Trophoblast cell (in vitro differentiated cells and primary cell): ENCODE results near the gene SLC66A2.

ENCODE experiments used
- DNase-seq, 2 donors: peaks; one replicate each; pipeline ENCODE4 v3.0.0-alpha.2; 2016
- H2AFZ ChIP-seq: 2 replicates; pipeline ENCODE4 v1.6.1; 2013; ENCODE audit warnings: low read length, moderate library complexity, mild to moderate bottlenecking; ENCODE audit not compliant: insufficient read depth, poor library complexity
- H2AK5ac ChIP-seq: 2 replicates; pipeline ENCODE4 v1.6.1; 2013; ENCODE audit warnings: mild to moderate bottlenecking, low read length
- H2BK120ac ChIP-seq: 2 replicates; pipeline ENCODE4 v1.6.1; 2013; ENCODE audit warnings: low read length, mild to moderate bottlenecking, moderate library complexity; ENCODE audit not compliant: insufficient read depth, poor library complexity
- H2BK12ac ChIP-seq: 2 replicates; pipeline ENCODE4 v1.6.1; 2013; ENCODE audit warnings: mild to moderate bottlenecking, low read length, moderate library complexity
- H2BK5ac ChIP-seq: 2 replicates; pipeline ENCODE4 v1.6.1; 2013; ENCODE audit warnings: low read length, low read depth, moderate library complexity, mild to moderate bottlenecking; ENCODE audit not compliant: poor library complexity
- H3K14ac ChIP-seq: 2 replicates; pipeline ENCODE4 v1.6.1; 2013; ENCODE audit warnings: mild to moderate bottlenecking, low read length
- H3K18ac ChIP-seq: 2 replicates; pipeline ENCODE4 v1.6.1; 2013; ENCODE audit warnings: mild to moderate bottlenecking, low read length
- H3K23ac ChIP-seq: 2 replicates; pipeline ENCODE4 v1.6.1; 2013; ENCODE audit warnings: low read length
- H3K27ac ChIP-seq: 2 replicates; pipeline ENCODE4 v1.5.1; 2013; ENCODE audit warnings: low read depth, mild to moderate bottlenecking, inconsistent platforms, low read length, moderate library complexity
- H3K27me3 ChIP-seq: 2 replicates; pipeline ENCODE4 v1.6.1; 2013; ENCODE audit warnings: inconsistent platforms, mild to moderate bottlenecking, low read length, moderate library complexity; ENCODE audit not compliant: insufficient read depth
- H3K36me3 ChIP-seq, 2 experiments: 1 replicate in 1 of 2; 2 replicates in 1 of 2; pipeline ENCODE4 v1.6.1; 2013; ENCODE audit warnings: low read length in 2 of 2, mild to moderate bottlenecking in 2 of 2, moderate library complexity in 1 of 2; ENCODE audit not compliant: insufficient read depth in 2 of 2, control insufficient read depth in 1 of 2
- H3K4ac ChIP-seq: 2 replicates; pipeline ENCODE4 v1.6.1; 2013; ENCODE audit warnings: low read depth, mild to moderate bottlenecking, low read length, moderate library complexity
- H3K4me1 ChIP-seq, 2 experiments: 1 replicate in 1 of 2; 2 replicates in 1 of 2; pipeline ENCODE4 v1.6.1; 2013; ENCODE audit warnings: low read length in 2 of 2, mild to moderate bottlenecking in 2 of 2, moderate library complexity in 1 of 2; ENCODE audit not compliant: insufficient read depth in 2 of 2, control insufficient read depth in 1 of 2
- H3K4me2 ChIP-seq: 2 replicates; pipeline ENCODE4 v1.6.1; 2013; ENCODE audit warnings: inconsistent platforms, mild to moderate bottlenecking, low read length, moderate library complexity
- H3K4me3 ChIP-seq: 2 replicates; pipeline ENCODE4 v1.5.1; 2013; ENCODE audit warnings: mild to moderate bottlenecking, low read depth, low read length, inconsistent platforms
- H3K79me1 ChIP-seq: one replicate; pipeline ENCODE4 v1.6.1; 2013; ENCODE audit warnings: low read length
- H3K79me2 ChIP-seq: 2 replicates; pipeline ENCODE4 v1.6.1; 2013; ENCODE audit warnings: low read length, mild to moderate bottlenecking; ENCODE audit not compliant: control insufficient read depth, insufficient read depth, poor library complexity
- H3K9ac ChIP-seq: 2 replicates; pipeline ENCODE4 v1.6.1; 2013; ENCODE audit warnings: mild to moderate bottlenecking, low read length
- H3K9me3 ChIP-seq: 2 replicates; pipeline ENCODE4 v1.6.1; 2013; ENCODE audit warnings: low read depth, mild to moderate bottlenecking, control low read depth, inconsistent platforms, low read length; ENCODE audit not compliant: insufficient read depth
- H4K12ac ChIP-seq: 2 replicates; pipeline ENCODE4 v1.6.1; 2013; ENCODE audit warnings: low read depth, mild to moderate bottlenecking, low read length, moderate library complexity
- H4K8ac ChIP-seq: 2 replicates; pipeline ENCODE4 v1.6.1; 2013; ENCODE audit warnings: low read depth, mild to moderate bottlenecking, low read length, moderate library complexity
- H4K91ac ChIP-seq: one replicate; pipeline ENCODE4 v1.6.1; 2013; ENCODE audit warnings: low read depth, mild to moderate bottlenecking, low read length, moderate library complexity
- WGBS: extraction: QIAGEN DNeasy Blood & Tissue Kit; methylation state at CpG from one replicate; pipeline ENCODE4 v1.1.7; 2013; ENCODE audit warnings: missing lambda C conversion rate; ENCODE audit not compliant: insufficient read length, insufficient coverage; ENCODE audit errors: extremely low coverage; 5-methylcytosine and 5-hydroxymethylcytosine counted together

Gene SLC66A2

GRCh38 chr18:79897940-79898625, 53.4 kb downstream of the SLC66A2 start:
- no peak overlapping the region for H2AK5ac ChIP-seq
- H4K12ac ChIP-seq: no peak overlapping the region
- H3K23ac ChIP-seq: no peak overlapping the region
- H3K14ac ChIP-seq: no peak overlapping the region
- no peak overlapping the region for H2BK5ac ChIP-seq
- H3K4me1 ChIP-seq: no peaks in the 10 kb centered on the region
- no peak overlapping the region for H2BK120ac ChIP-seq
- H2AFZ ChIP-seq: no peak overlapping the region
- H3K4me3 ChIP-seq: no peak overlapping the region
- no peak overlapping the region for H3K9ac ChIP-seq
- no peak overlapping the region for H3K27ac ChIP-seq
- H3K9me3 ChIP-seq: peaks cover 49% of the 10 kb centered on the region
- no peak overlapping the region for H3K4me2 ChIP-seq
- no peaks in the 10 kb centered on the region for H3K79me1 ChIP-seq
- no peak overlapping the region for H3K18ac ChIP-seq
- no peaks in the 10 kb centered on the region for H3K79me2 ChIP-seq
- DNase-seq: no peak
- H2BK12ac ChIP-seq: no peak overlapping the region
- no CpG with 5 or more reads among the region's 15 CpGs for WGBS
- no peaks in the 10 kb centered on the region for H3K27me3 ChIP-seq
- H4K8ac ChIP-seq: no peak overlapping the region
- H4K91ac ChIP-seq: no peak overlapping the region
- peaks cover 5 to 10% of the 10 kb centered on the region in 2 experiments for H3K36me3 ChIP-seq
- H3K4ac ChIP-seq: no peak overlapping the region

DNA sequence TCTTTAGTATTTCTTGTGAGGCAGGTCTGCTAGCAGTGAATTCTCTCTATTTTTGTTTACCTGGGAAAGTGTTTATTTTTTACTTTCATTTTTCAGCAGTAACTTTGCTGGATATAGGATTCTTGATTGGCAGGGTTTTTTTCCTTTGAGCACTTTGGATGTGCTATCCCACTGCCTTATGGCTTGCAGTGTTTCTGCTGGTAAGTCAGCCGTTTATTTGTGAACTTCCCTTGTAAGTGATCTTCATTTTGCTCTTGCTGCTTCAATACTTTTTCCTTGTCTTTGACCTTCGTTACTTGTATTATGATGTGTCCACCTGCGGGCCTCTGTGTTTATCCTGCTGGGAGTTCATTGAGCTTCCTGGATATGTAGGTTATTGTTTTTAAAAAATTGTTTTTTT, 54.7 kb downstream of the SLC66A2 start:
- Histone ChIP-seq H4K12ac (no peak overlapping the region), H3K4me3 (no peak overlapping the region), H2BK12ac (no peak overlapping the region), H3K27me3 (no peaks in the 10 kb centered on the region), H2AK5ac (no peak overlapping the region), H3K4me2 (no peak overlapping the region), H3K9ac (no peak overlapping the region), H3K14ac (no peak overlapping the region), H3K79me2 (no peaks in the 10 kb centered on the region), H3K18ac (no peak overlapping the region), H3K4ac (no peak overlapping the region), H3K4me1 (no peaks in the 10 kb centered on the region), H4K91ac (no peak overlapping the region), H2BK120ac (no peak overlapping the region), H2AFZ (no peak overlapping the region), H3K9me3 (peaks cover 43% of the 10 kb centered on the region), H3K23ac (no peak overlapping the region), H3K36me3 (peaks cover under 1 to 3% of the 10 kb centered on the region in 2 experiments), H2BK5ac (no peak overlapping the region), H3K27ac (no peak overlapping the region), H3K79me1 (no peaks in the 10 kb centered on the region), H4K8ac (no peak overlapping the region)
- WGBS: no CpG with 5 or more reads among the region's 3 CpGs
- DNase-seq: no peak

DNA sequence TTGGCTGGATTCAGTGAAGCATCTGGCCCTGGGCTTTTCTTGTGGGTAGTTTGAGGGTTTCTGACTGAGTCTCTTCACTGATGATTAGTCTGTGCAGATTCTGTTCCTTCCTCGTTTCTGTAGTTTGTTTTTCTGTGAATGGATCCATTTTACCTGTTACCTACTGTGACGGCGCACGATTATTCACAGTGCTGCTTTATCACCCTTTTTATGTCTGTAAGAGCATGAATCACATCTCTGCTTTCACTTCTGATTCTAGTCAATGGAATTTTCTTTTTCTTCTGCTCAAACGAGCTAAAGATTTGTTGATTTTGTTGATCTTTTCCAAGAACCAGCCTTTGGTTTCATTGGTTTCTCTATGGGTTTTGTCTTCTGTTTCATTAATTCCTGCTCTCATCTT, 60.8 kb downstream of the SLC66A2 start:
- no peak overlapping the region for H4K12ac ChIP-seq
- H3K27ac ChIP-seq: no peak overlapping the region
- H3K27me3 ChIP-seq: no peaks in the 10 kb centered on the region
- H2BK12ac ChIP-seq: no peak overlapping the region
- no peak for DNase-seq
- no peak overlapping the region for H4K8ac ChIP-seq
- no peak overlapping the region for H3K4me3 ChIP-seq
- H2BK120ac ChIP-seq: no peak overlapping the region
- H3K14ac ChIP-seq: no peak overlapping the region
- H3K79me2 ChIP-seq: no peaks in the 10 kb centered on the region
- H3K4ac ChIP-seq: no peak overlapping the region
- no peaks in the 10 kb centered on the region for H3K79me1 ChIP-seq
- no peak overlapping the region for H3K9ac ChIP-seq
- H3K23ac ChIP-seq: no peak overlapping the region
- no peaks in the 10 kb centered on the region for H3K4me1 ChIP-seq
- WGBS: no CpG with 5 or more reads among the region's 5 CpGs
- H3K18ac ChIP-seq: no peak overlapping the region
- peaks cover 0 to 1% of the 10 kb centered on the region in 2 experiments for H3K36me3 ChIP-seq
- no peak overlapping the region for H2AFZ ChIP-seq
- H3K9me3 ChIP-seq: peaks cover 28% of the 10 kb centered on the region
- no peak overlapping the region for H4K91ac ChIP-seq
- no peak overlapping the region for H2AK5ac ChIP-seq
- no peak overlapping the region for H3K4me2 ChIP-seq
- H2BK5ac ChIP-seq: no peak overlapping the region

DNA sequence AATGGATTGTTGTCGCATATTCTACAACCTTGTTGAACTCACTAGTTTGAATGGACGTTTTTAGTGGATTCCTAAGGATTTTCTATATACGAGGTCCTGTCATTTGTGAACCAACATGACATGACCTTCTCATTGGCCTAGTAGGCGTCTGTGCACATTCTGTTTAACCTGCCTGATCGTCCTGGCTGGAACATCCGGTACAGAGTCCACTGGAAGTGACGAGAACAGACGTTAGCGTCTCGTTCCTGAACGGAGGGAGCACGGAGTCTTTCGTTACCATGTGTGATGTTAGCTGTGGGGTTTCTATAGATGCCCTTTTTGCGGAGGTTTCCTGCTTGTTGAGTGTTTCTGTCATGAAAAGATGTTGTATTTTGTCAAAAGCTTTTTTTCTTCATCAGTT, 61.9 kb downstream of the SLC66A2 start:
- Histone ChIP-seq H3K14ac (no peak overlapping the region), H3K23ac (no peak overlapping the region), H3K4ac (no peak overlapping the region), H2AFZ (no peak overlapping the region), H3K79me2 (no peaks in the 10 kb centered on the region), H3K27ac (no peak overlapping the region), H3K9ac (peak overlapping the region; percentile 72), H4K91ac (no peak overlapping the region), H3K9me3 (peaks cover 37% of the 10 kb centered on the region), H3K4me2 (no peak overlapping the region), H3K4me1 (no peaks in the 10 kb centered on the region), H4K12ac (no peak overlapping the region), H2BK120ac (no peak overlapping the region), H2BK5ac (no peak overlapping the region), H3K79me1 (no peaks in the 10 kb centered on the region), H3K36me3 (peaks cover 0 to 1% of the 10 kb centered on the region in 2 experiments), H2AK5ac (no peak overlapping the region), H2BK12ac (no peak overlapping the region), H4K8ac (no peak overlapping the region), H3K18ac (no peak overlapping the region), H3K4me3 (no peak overlapping the region), H3K27me3 (no peaks in the 10 kb centered on the region)
- no peak for DNase-seq
- no CpG with 5 or more reads among the region's 14 CpGs for WGBS
